NCI-H2196 treated with DMSO at 0.1 percent for 48 hours (cell line): ENCODE data around the gene RNU6-1.

ENCODE experiments used
- DNase-seq: peaks from one replicate; lab custom pipeline; 2025; ENCODE audit not compliant: unreplicated experiment; lab: John Stamatoyannopoulos, UW

RNU6-1 gene

DNA sequence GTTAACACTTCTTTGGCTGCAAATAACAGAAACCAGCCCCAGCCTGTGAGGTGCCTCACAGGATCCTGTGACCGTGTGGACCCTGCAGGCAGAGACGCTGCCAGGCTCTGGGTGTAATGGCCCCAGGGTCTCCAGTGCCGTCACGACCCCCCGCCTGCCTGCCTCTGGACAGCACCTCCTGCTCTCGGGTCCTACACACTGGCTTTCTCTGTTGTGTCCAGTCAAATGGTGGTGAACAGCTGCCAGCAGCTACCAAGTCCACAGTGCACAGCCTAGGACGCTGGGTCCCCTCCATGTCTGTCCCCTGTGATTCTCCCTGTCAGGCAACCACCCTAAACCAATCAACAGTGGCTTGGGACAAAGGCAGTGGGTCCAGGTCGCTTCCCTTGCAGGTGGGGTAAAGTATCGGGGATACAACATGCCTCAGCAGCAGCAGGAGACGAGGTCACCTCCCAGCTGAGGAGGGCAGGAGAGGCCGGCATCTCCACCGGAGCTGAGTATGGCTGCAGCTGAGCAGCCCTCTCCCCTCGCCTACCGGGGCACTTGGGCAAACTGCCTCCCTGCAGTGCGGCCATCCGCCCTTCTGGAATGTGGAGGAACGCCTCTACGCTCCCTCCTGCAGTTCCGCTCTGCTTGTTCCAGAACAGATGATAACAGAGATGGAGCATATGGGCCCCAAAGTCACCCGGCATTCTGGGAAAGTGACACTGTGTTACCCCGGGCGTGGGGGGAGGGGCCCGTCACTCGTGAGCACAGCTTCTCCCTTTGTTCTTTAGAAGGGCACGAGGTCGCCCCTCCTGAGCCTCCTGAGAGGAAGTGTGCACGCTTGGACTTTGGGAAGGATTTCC lies 35.6 kb downstream of the RNU6-1 start:
- DNase-seq: no peak

DNA sequence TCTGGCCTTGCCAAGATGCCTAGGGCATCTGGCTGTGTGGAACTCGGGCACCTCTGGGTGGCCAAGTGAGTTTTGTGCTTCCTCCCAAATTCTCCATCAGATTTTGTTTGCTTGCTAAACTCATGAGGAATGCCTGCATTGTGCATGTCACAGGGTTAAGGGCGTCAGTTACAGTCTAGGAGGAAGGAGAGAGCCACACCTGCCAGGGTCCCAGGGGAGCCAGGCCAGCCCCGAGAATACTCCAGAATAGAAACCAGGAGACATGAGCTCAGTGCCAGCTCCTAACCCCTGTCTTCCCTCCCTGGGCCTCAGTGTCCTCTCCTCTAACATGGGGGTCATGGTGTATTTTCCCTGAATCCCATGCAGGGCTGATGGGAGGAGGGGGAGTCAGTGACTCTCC lies 36.5 kb downstream of the RNU6-1 start:
- no peak for DNase-seq

DNA sequence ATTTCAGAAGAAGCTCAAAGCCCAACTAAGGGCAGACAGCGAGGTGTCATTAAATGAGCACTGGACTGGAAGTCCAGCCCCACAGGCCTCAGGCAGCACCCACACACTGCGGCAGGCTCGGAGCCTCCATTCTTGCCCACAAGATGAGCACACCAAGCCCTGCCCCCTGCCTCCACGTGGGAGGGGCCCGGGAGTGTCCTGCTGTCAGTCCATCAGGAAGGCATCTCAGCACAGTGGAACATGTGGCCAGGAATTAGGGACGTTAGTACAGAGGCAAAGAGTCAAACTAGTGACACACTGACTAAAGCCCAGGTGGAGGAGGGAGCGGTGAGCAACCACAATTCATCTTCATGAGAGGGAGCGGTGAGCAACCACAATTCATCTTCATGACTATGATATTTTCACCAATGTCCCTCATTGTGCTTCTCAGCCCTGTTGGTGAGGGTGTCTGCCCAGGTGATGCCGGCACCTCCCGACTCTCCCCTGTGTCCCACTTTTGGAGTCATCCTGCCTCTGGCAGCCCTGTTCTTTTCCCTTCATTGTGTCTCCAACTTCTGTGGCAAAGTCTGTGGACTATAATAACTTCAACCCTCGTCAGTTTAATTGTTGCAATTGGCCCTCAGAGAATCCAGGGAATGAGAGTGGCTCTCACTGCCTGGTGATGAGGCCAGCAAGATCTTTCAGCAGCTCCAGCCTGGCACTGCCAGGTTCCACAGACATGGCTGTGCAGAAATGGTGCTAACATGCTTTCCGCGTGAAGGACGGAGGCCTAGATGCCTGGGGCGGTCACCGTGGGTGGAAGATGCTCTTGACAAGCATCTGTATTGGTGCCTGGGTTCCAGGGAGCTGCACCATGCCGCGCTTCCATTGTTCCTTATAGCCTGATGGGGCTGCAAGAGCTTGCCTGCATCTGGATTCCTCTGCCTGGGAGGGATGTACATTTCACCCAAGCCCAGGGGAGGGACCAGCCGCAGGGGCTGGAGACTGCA lies 37.6 kb downstream of the RNU6-1 start:
- no peak for DNase-seq

DNA sequence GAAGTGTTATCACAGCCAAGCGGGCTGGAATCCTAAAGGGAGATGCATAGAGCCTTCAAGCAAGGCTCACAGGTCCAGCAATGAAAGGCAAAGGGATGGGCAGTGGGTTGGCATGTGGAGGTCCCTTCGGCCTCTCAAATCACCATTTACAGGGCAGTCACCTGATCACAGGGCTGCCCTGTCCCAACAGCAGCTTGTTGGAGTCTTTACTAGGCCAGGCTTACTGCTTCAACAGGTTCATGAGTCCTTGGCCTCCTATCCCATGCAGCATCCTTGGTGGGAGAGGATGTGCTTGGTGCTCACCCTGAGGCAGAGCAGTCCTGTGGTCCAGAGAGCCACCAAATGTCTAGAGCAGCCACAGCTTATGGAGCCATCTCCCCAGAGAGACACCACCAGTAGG lies 38.7 kb downstream of the RNU6-1 start:
- DNase-seq: no peak

DNA sequence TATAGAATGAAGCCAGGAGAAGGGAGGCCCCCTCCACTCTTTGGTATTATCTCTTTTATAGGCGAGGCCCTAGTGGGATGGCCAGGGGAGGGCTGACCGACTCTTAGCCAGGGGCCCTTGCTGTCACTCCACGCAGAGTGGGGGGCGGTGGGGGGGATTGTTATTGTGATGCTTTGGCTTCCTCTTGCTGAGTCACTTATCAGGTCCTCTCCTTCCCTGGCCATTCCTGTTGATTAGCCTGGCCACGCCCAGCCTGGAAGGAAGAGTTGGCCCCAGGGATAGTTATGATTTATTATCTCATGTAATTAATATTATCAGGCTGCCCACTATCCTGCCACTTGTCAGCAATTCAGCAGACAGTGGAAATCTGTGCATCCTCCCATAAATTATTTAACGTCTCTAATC lies 40.0 kb downstream of the RNU6-1 start:
- no peak for DNase-seq

DNA sequence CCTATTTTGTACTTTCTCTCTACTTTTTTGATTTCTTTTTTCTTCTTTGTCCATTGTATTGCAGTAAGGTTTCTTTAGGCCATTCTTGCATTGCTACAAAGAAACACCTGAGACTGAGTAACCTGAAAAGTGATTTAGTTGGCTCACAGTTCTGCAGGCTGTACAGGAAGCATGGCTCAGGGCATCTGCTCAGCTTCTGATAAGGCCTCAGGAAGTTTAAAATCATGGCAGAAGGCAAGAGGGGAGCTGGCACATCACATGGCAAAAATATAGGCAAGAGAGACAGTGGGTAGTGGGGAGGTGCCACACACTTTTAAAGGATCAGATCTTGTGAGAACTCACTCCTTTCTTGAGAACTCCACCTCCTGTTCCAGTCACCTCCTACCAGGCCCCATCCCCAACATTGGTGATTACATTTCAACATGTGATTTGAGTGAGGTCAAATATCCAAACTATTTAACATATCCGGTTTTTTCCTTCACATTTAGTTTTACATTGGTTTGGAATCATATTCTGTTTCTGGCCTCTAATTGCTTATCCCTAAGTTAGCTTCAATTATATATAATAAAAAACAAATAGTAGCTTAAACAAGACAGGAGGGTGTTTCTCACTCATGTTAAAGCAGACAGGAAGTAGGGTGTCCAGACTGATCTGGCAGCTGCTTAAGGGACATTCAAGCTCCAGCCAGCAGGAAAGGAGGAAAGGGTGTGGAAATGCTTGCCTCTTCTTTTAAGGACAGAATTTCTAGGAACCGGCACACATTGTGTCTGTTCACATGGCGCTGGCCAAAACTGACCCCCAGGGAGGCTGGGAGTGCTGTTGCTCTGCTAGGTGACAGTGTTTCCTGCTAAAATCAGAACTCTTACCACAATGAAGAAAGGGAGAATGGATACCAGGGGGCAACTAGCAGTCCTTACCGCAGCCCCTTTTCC lies 43.4 kb downstream of the RNU6-1 start:
- no peak for DNase-seq

DNA sequence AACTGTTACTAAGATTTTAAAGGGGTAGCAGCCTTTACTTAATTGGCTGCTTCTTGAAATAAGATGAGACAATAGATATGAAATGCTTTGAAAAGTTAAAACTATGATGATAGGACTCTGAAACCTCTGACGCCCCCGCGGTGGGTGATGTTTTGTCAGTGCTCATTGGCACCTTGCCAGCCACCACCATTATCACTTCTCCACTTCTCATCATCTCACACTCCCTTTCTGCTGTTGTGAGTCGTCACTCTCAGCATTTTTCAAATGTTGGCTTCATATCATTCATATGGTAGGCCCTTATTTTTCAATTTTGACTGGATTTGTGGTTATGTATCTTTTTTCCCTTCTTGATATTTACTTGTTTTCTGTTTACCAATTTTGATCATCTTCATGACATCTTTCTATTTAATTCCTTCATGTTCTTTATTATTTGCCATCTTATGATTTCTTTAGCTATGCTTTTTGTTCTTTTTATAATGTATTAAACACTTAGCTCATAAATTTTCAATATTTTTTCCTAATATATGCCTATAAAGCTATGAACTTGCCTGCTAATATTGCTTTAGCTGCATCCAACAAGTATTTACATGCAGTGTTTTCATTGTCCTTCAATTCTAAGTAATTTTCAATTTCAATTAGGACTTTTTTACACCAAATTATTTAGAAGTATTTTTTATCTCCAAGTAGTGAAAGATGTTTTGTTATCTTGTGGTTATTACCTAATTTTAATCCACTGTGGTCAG lies 44.8 kb downstream of the RNU6-1 start:
- no peak for DNase-seq

DNA sequence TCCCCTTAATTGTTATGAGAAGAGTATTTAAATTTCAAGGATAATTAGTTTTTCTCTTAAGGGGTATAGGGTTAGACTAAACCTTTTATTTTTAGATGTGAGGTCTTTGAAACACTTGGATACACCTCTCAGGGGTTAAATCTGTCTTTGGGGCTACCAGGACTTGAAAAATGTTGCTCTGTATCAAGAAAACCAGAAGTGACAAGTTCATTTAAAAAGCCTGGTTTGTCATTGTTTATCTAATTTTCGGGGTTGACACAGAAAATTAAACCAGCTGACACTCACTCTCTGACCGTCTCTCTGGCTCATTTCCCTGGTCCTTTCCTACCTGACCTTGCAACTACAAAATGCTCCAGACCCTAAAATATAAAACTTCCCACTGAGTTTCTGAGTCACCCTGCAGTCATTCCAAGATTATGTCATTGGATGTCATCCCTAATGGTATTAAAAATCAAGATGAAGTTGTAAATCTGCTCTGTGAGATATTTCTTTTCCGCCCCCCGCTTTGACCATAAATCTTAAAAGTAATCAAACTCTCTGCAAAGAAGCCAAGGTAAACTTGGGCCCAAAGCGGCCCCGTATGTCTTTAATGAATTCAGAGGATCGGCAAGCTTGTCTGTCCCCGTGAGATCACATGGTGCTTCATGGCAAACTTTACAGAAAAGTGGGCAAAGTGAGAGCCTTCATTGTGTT lies 47.4 kb downstream of the RNU6-1 start:
- DNase-seq: no peak

DNA sequence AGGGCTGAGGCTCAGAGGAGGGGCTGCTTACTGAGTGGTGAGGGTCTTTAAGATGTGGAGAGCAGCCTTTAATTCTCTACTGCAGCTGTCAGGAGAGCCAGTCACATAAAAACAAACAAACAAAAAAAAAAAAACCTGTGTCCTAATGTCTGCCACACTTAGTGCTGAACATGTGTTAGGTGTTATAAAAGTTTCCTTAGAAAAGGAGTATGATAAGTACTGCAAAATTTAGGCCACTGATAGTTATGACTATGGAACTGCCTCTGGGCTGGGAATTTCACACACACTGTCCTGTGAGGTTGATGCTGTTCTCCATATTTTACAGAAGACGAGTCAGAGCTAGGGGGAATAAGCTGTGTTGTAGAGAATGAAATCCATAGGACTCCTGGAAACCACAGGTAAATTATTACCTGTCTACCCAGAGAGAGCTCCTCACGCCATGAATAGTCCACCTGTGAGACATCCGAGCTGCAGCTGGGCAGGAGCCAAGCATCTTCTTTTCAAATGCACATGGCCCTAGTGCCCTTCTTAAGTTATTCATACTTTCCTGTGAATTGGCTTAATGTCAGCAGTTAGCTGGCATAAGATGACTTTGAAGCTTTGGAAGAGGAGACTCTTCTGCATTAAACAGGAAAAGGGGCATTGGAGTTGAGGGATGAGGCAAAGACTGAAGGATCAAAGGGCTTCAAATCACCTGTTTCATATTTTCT lies 49.1 kb downstream of the RNU6-1 start:
- DNase-seq: no peak
